ENCODE measurements around the gene N4BP2L2.

The N4BP2L2 gene

GRCh38 chr13:32468502-32469142, 70.0 kb downstream of the N4BP2L2 start:
- no peak for DNase-seq

- DNase-seq = no peak
Observed at GRCh38 chr13:32456591-32456990, 82.0 kb downstream of the N4BP2L2 start.

DNA sequence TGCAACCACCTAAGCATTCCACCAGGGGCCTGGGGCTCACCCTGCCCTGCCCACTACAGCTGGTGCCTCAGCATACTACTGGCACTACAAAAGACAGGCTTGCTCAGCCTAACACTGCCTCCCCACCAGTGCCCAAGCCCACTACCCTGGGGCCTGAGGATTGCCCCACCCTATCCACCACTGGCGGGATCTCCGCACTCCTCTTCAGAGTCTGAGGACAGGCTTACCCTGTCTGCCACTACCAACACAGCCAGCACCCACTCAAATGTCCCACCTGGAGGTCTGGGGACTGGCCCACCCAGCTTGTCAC, 83.0 kb downstream of the N4BP2L2 start:
- DNase-seq = no peak

GRCh38 chr13:32454886-32455593, 83.6 kb downstream of the N4BP2L2 start:
- no peak for DNase-seq

- no peak for DNase-seq
Observed at GRCh38 chr13:32453981-32454380, 84.6 kb downstream of the N4BP2L2 start.

DNA sequence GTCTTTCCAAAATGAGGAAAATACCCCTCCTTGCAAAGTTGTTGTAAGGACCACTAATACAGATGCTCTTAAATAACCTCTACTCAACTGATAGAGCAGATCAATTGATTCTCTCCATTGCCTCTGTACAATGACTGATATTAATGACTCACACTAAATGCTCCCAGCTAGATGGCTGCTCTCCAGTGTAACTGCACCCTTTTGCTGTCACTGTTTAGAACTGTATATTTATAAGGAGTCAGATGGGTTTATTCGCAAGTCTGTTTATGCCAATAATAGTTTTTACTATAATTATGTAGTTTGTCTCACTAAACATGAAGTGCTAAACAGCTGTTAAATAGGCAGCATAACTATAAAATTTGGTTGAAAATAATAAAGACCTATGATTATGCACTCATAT, 89.6 kb downstream of the N4BP2L2 start:
- no peak for DNase-seq

- no peak for DNase-seq
Observed at GRCh38 chr13:32447894-32448623, 90.5 kb downstream of the N4BP2L2 start.

GRCh38 chr13:32446773-32447465, 91.7 kb downstream of the N4BP2L2 start:
- DNase-seq = no peak

DNA sequence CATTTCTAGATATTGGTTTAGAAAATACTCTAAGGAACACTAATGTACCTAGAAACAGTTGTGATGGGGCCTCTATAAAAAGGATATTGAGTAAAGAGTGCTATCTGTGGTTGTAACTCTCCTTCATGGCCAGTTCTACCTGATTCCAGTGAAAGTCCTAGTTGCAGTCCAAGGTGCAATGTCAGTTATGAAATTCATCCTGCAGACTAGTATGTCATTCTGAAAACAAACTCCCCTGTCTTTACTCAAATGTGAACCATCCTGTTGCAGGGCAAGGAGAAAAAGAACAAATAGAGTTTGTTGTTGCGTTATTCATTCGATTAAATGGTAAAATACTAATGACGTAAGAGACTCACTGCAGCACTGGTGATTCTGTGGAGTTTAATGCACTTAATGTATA, 92.4 kb downstream of the N4BP2L2 start:
- DNase-seq = no peak

DNA sequence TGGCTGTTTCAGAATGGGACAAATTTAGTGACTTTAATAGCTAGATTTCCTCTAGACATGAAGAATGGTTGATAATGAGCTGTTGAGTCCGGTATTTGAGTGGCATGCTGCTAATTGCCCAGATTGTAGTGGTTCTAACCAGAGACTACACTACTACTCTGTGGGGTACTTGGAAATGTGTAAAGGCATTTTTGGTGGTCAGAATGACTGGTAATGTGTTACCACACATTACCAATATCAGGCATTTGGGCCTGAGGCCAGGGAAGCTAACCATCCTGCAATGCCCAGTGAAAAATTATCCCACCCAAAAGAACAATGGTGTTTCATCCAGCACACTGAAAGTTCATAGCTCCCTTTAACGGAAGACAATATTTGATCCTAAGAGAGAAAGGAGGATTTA, 93.1 kb downstream of the N4BP2L2 start:
- no peak for DNase-seq

GRCh38 chr13:32443111-32443510, 95.5 kb downstream of the N4BP2L2 start:
- DNase-seq = no peak

GRCh38 chr13:32438871-32439270, 99.7 kb downstream of the N4BP2L2 start:
- DNase-seq = no peak

DNA sequence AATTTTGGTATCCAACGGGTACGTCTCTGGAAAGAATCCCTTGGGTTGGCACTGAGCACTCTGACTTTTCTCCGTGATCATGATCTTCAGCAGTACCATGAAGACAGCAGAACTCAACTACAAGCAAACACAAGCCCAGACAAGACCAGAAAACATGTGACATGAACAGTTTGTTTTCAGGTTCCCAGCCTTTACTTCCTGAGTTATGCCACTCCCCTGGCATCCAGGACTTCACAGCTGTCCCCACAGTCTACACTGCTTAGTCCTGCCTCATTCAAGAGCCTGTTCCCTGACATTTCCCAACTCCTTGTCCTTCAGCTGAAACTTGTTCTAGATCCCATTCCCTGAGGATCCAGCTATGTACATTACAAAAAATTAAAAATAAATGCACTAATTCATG, 105.7 kb downstream of the N4BP2L2 start:
- no peak for DNase-seq

DNA sequence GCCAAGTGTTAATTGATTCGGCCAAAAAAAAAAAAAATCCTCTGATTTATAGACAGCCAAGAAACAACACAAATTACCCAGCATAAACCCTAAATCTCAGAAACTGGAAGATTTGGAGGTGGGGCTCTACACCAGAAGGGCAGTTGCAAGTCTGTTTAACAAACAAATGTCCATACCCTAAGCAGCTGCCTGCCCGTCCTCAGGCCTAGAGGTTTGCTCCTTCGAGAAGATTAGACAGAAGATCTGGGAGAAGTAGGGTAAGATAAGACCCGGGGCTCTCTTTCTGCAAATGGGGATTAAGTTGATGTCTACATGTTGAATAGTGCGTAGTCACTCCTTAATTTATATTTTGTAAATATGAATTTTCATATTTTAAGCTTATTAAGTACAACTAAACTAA, 107.2 kb downstream of the N4BP2L2 start:
- DNase-seq = no peak

GRCh38 chr13:32430018-32430747, 108.4 kb downstream of the N4BP2L2 start:
- no peak for DNase-seq

DNA sequence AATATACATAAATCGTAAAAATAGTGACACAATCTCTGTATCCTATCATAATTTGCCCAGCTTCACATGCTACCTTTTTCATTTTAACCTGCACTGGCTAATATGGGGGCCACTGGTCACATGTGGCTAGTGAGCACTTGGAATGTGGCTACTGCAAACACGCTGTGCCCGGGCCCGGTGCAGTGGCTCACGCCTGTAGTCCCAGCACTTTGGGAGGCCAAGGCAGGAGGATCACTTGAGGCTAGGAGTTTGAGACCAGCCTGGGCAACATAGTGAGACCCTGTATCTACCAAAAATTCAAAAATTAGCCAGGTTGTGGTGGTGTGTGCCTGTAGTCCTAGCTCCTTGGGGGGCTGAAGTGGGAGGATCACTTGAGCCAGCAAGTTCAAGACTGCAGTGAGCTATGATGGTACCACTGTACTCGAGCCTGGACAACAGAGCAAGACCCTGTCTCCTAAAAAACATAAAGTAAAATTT, 109.1 kb downstream of the N4BP2L2 start:
- DNase-seq = no peak

DNA sequence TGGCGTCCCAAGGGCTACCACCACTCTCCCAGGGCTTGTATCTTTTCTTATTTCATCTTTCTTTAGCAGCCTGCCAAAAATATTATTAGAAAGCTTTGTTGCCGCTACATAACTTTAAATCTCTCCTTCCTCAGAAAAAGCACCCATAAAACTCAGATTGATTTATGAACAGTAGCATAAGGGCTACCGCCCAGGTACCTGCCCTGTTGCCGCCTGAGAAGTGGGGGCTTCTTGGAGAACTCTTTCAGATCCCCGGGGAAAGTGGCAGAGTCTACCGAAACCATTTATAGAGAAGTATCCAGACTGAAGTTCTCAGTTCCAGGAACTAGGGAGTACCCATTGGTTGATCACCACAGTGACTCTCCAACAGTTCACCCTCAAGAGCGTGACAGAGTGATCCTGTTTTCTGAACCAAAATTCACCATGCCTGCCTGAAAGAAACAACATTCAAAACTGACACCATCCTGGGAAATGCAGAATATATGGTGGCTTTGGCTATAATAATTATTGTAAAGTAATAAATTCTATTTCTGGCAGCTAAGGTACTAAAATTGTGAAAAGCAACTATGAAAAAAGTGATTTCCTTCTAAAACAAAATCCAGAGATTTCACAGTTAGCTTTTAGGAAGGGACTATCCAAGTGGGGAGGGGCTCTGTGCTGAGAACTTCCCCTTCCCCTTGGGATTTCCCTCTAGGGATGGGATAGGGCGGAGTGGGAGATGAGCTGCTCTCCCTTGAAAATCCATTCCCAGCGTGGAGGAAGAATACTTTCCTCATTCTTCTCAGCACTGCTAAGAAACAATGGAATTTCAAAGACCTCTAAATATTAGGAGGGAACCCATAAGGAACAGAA, 109.8 kb downstream of the N4BP2L2 start:
- no peak for DNase-seq

DNA sequence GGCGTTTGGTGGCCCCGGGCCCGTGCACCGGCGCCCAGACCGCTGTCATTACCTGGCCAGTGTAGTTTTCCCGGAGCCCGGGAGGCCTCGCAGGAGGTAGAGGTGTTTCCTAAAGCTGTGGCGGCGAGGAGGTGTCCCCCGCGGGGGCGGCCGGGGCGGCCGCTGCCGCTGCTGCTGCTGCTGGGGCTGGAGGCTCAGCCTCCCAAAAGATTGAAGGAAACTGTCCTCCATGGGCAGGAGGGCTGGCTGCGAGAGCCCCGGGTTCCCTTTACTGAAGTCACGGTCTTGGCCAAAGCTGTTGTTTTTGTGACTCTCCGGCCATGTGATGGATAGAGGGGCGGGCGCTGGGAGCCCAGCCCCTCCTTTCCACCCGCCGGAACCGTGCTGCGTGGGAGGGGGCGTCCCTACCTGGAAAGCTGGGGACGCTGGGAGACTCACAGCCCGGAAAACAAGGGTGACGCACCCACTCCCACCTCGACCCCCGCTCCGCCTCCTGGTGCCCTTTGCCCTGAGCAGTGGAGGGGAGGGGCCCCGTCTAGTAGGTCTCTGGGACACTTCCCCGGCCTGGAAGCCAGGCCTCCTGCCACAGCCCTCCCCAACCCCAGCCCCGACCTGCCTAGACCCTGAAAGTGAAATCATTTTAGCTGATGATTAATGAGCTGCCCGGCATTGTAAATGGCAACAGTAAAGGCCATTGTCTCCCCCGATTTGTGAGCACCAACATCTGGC, 110.6 kb downstream of the N4BP2L2 start, which contains the start of gene N4BP2L1:
Gene N4BP2L1 (minus strand): TSS at position 279 of the 729 bp plus-strand sequence. CDS start 48 bp downstream, at position 231.
- peak; percentile 89 for DNase-seq

GRCh38 chr13:32426990-32427851, 111.4 kb downstream of the N4BP2L2 start:
- peak; percentile 71 for DNase-seq
